Parathyroid adenoma (tissue), 2 donors: ENCODE results near the gene PDSS2.

Source experiments
- H2AFZ ChIP-seq: fragments of 300-600 bp; sonication (generic); one replicate; pipeline ENCODE4 v1.7.0; 2017; ENCODE audit warnings: antibody characterized with exemption, mild to moderate bottlenecking
- H3K27ac ChIP-seq: fragments of 300-600 bp; sonication (generic); one replicate; pipeline ENCODE4 v1.7.0; 2017
- H3K27me3 ChIP-seq: fragments of 300-600 bp; sonication (generic); one replicate; pipeline ENCODE4 v1.7.0; 2017; ENCODE audit warnings: low read length; ENCODE audit not compliant: control insufficient read depth, insufficient read depth
- H3K36me3 ChIP-seq: fragments of 300-600 bp; sonication (generic); one replicate; pipeline ENCODE4 v1.7.0; 2017; ENCODE audit warnings: low read length; ENCODE audit not compliant: control insufficient read depth, insufficient read depth
- H3K4me1 ChIP-seq: fragments of 300-600 bp; sonication (generic); one replicate; pipeline ENCODE4 v1.7.0; 2017; ENCODE audit warnings: control low read depth
- H3K4me2 ChIP-seq: fragments of 300-600 bp; sonication (generic); one replicate; pipeline ENCODE4 v1.7.0; 2017; ENCODE audit warnings: low read length
- H3K4me3 ChIP-seq: fragments of 300-600 bp; sonication (generic); one replicate; pipeline ENCODE4 v1.7.0; 2017; ENCODE audit warnings: low read depth, low read length
- H3K79me2 ChIP-seq: fragments of 300-600 bp; sonication (generic); one replicate; pipeline ENCODE4 v1.7.0; 2017; ENCODE audit warnings: control low read depth
- H3K9ac ChIP-seq: fragments of 300-600 bp; sonication (generic); one replicate; pipeline ENCODE4 v1.7.0; 2017; ENCODE audit warnings: mild to moderate bottlenecking
- H3K9me3 ChIP-seq: fragments of 300-600 bp; sonication (generic); one replicate; pipeline ENCODE4 v1.7.0; 2017; ENCODE audit warnings: low read length; ENCODE audit not compliant: control insufficient read depth
- TF ChIP-seq, protein P1 (sequence below): fragments of 300-600 bp; sonication (generic); IDR thresholded peaks from one replicate; pipeline ENCODE4 v1.7.0; 2017; ENCODE audit warnings: antibody characterized with exemption, mild to moderate bottlenecking
- donor health status: primary hyperparathyroidism.

The PDSS2 gene

GRCh38 chr6:107459283-107460082 is at the start of gene PDSS2:
Gene PDSS2 (minus strand): TSS chr6:107459564. CDS start chr6:107459285, 279 bp downstream.
- H3K36me3 ChIP-seq: no peaks in the 10 kb centered on the region
- peak within 1 kb of the TSS; percentile 78 for H3K4me3 ChIP-seq
- peaks cover 4% of the 10 kb centered on the region for H3K79me2 ChIP-seq

DNA sequence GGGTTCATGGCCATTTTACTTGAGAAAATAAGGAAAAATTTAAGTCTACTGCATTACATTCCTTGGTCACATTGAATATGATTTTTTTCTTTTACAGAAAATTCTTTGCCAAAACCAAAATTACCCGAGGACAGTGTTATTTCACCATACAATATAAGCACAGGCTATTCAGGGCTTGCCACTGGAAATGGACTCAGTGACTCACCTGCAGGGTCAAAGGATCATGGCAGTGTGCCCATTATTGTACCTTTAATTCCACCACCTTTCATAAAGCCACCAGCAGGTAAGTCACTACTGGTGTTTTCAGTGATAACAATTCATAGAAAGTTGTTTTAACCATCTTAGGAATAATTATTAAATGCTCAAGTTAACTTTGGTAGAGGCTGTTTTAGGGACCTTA is 46.8 kb upstream of the PDSS2 start:
- Histone ChIP-seq H3K9ac (no peak overlapping the region), H3K79me2 (peaks cover 21% of the 10 kb centered on the region), H3K4me2 (no peak overlapping the region), H3K36me3 (no peaks in the 10 kb centered on the region), H2AFZ (no peak overlapping the region), H3K4me1 (no peaks in the 10 kb centered on the region), H3K27ac (no peak overlapping the region), H3K9me3 (no peaks in the 10 kb centered on the region), H3K27me3 (no peaks in the 10 kb centered on the region), H3K4me3 (no peak overlapping the region)
- TF ChIP-seq, protein P1, sequence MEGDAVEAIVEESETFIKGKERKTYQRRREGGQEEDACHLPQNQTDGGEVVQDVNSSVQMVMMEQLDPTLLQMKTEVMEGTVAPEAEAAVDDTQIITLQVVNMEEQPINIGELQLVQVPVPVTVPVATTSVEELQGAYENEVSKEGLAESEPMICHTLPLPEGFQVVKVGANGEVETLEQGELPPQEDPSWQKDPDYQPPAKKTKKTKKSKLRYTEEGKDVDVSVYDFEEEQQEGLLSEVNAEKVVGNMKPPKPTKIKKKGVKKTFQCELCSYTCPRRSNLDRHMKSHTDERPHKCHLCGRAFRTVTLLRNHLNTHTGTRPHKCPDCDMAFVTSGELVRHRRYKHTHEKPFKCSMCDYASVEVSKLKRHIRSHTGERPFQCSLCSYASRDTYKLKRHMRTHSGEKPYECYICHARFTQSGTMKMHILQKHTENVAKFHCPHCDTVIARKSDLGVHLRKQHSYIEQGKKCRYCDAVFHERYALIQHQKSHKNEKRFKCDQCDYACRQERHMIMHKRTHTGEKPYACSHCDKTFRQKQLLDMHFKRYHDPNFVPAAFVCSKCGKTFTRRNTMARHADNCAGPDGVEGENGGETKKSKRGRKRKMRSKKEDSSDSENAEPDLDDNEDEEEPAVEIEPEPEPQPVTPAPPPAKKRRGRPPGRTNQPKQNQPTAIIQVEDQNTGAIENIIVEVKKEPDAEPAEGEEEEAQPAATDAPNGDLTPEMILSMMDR: no peak

More at GRCh38 chr6:107459283-107460082, at the start of gene PDSS2:
- TF ChIP-seq, protein P1: peak; percentile 59
- Histone ChIP-seq H3K4me2 (peak within 1 kb of the TSS; percentile 63), H3K9ac (peak within 1 kb of the TSS; percentile 41), H3K27me3 (no peaks in the 10 kb centered on the region), H3K27ac (peak within 1 kb of the TSS; percentile 75), H3K9me3 (peaks cover 2% of the 10 kb centered on the region), H2AFZ (peak within 1 kb of the TSS; percentile 87), H3K4me1 (no peaks in the 10 kb centered on the region)

DNA sequence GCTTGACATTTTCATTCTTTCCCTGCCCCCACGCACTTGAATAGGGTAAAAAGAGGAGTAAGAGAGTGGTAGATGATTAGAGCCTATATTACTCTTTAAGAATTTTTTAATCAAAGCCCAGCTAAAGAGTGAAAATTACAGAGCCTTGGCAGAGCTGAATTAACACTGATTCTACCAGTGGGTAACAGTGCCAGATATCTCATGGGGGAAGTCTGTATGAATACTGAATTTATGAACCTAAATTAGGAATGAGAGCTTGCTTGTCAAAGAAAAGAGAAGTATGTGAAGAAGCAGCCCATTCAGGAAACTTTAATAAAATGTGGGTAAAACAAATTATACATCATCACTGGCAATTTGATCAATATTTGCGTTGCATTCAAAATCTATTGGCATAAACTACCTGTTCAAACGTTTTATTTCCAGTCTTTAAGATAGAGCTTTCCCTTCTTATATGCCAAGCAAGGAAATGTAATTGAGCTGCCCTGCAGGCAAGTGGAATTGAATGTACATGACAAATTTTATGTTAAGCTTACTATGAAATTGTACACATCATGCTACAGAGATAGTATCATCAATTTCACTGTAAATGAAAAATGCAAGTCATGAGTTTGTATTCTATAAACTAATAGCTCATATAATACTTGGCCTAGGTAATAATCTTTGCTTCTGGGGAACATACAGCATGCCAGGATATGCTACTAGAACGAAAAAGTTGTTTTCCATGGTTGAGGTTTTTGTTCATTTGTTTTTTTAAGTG is 45.1 kb upstream of the PDSS2 start:
- no peaks in the 10 kb centered on the region for H3K36me3 ChIP-seq
- no peak overlapping the region for H3K4me3 ChIP-seq
- TF ChIP-seq, protein P1: no peak
- H3K4me1 ChIP-seq: no peaks in the 10 kb centered on the region
- H3K27me3 ChIP-seq: no peaks in the 10 kb centered on the region
- H2AFZ ChIP-seq: no peak overlapping the region
- H3K9ac ChIP-seq: no peak overlapping the region
- no peaks in the 10 kb centered on the region for H3K9me3 ChIP-seq
- H3K27ac ChIP-seq: no peak overlapping the region
- no peak overlapping the region for H3K4me2 ChIP-seq
- H3K79me2 ChIP-seq: peaks cover 22% of the 10 kb centered on the region

DNA sequence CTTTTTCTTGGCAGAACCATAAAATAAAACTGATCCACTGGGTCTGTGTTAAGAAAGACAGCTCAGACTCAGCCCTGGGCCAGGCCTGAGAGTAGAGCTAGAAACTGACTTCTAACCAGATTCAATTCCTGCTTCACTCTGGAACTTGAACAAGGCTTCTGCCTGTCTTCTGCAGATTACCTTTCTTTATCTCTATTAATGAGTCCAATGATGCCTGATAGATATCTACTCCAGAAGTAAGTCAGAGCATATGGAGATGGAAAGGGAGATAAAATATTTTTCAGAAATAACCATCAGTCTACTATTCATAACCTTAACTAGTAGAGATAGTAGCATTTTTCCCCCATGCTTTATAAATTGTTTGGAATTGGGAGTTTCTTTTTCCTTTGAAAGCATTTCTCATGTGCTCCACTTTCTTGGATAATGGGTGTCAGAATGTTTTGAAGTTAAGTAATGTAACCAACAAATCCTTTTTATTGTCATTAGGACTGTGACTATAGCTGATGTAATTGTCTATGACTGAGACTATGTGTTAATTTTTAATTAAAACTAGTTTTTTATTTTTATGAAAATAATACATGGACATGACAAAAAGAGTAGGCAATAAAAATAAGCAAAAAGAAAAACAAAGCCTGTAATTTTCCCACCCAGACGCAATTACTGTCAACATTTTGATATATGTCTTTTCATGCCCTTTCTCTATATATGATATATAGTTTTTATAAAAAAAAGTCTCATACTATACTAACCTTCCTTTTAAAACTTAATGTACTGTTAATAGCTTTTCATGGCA is 37.7 kb upstream of the PDSS2 start:
- TF ChIP-seq, protein P1: no peak
- Histone ChIP-seq H3K4me1 (peaks cover 29% of the 10 kb centered on the region), H3K79me2 (peaks cover 12% of the 10 kb centered on the region), H3K4me2 (no peak overlapping the region), H3K9ac (no peak overlapping the region), H3K9me3 (no peaks in the 10 kb centered on the region), H3K27ac (no peak overlapping the region), H3K27me3 (no peaks in the 10 kb centered on the region), H3K36me3 (no peaks in the 10 kb centered on the region), H2AFZ (no peak overlapping the region), H3K4me3 (no peak overlapping the region)
